Anterior cingulate cortex (tissue), 58 donors: Measurements from ENCODE around the gene CDH15.

ENCODE experiments used
- DNase-seq, 58 donors: peaks; one replicate each; lab custom pipeline; 2025; lab: John Stamatoyannopoulos, UW

CDH15 gene

GRCh38 chr16:89197033-89197632 is 25.6 kb downstream of the CDH15 start:
- no peak for DNase-seq

GRCh38 chr16:89197633-89198416 is 26.3 kb downstream of the CDH15 start:
- DNase-seq, result no peak

GRCh38 chr16:89198417-89199240 is 27.1 kb downstream of the CDH15 start:
- no peak for DNase-seq

GRCh38 chr16:89199241-89200123 is 27.9 kb downstream of the CDH15 start:
- DNase-seq, result no peak

GRCh38 chr16:89200124-89200849 is 28.7 kb downstream of the CDH15 start, which contains the start of gene SLC22A31:
SLC22A31 (minus strand) TSS chr16:89200537; CDS start chr16:89200501, 36 bp downstream.
- no peak for DNase-seq

- no peak for DNase-seq
Measured at GRCh38 chr16:89200850-89201411, 29.4 kb downstream of the CDH15 start.

GRCh38 chr16:89201439-89202377 is 30.2 kb downstream of the CDH15 start:
- peak in 4 of 58 donors; percentile 18 to 70 (median 35) for DNase-seq

GRCh38 chr16:89202422-89203215 is 31.1 kb downstream of the CDH15 start:
- no peak for DNase-seq

GRCh38 chr16:89207993-89208392 is 36.4 kb downstream of the CDH15 start:
- no peak for DNase-seq

- no peak for DNase-seq
Measured at GRCh38 chr16:89209522-89210044, 38.0 kb downstream of the CDH15 start.

- DNase-seq, result no peak
Measured at GRCh38 chr16:89210165-89210903, 38.8 kb downstream of the CDH15 start.

GRCh38 chr16:89210904-89211515 is 39.5 kb downstream of the CDH15 start:
- DNase-seq, result no peak

GRCh38 chr16:89216315-89217137 is 45.0 kb downstream of the CDH15 start:
- peak in 54 of 58 donors; percentile 15 to 82 (median 51) for DNase-seq

GRCh38 chr16:89217138-89217387 is 45.5 kb downstream of the CDH15 start:
- DNase-seq, result no peak
